MM.1S (cell line): ENCODE data around the gene HYOU1.

Source experiments
- DNase-seq: peaks from one replicate; pipeline ENCODE4 v3.0.0-alpha.2; 2015
- H2AFZ ChIP-seq: fragments of 300-600 bp; sonication (generic); 2 replicates; pipeline ENCODE4 v1.6.0; 2016; ENCODE audit warnings: antibody characterized with exemption, low read length
- H3F3A ChIP-seq: fragments of 300-600 bp; sonication (generic); 2 replicates; pipeline ENCODE4 v1.6.1; 2016; ENCODE audit warnings: mild to moderate bottlenecking, antibody characterized with exemption, low read length, moderate library complexity, mixed read lengths; ENCODE audit not compliant: insufficient read depth
- H3K27ac ChIP-seq: fragments of 300-600 bp; sonication (generic); 2 replicates; pipeline ENCODE4 v1.5.1; 2016; ENCODE audit warnings: mild to moderate bottlenecking, low read length
- H3K27me3 ChIP-seq: fragments of 300-600 bp; sonication (generic); replicated peaks from 2 replicates; pipeline ENCODE4 v1.6.0; 2016; ENCODE audit warnings: low read length; ENCODE audit not compliant: insufficient read depth
- H3K36me3 ChIP-seq: fragments of 300-600 bp; sonication (generic); replicated peaks from 2 replicates; pipeline ENCODE4 v1.6.1; 2016; ENCODE audit warnings: mild to moderate bottlenecking, low read length, mixed read lengths; ENCODE audit not compliant: insufficient read depth
- H3K4me1 ChIP-seq: fragments of 300-600 bp; sonication (generic); 2 replicates; pipeline ENCODE4 v1.6.1; 2016; ENCODE audit warnings: low read length, mixed read lengths
- H3K4me2 ChIP-seq: fragments of 300-600 bp; sonication (generic); 2 replicates; pipeline ENCODE4 v1.6.0; 2016; ENCODE audit warnings: low read depth, low read length
- H3K4me3 ChIP-seq: fragments of 300-600 bp; sonication (generic); 2 replicates; pipeline ENCODE4 v1.5.1; 2016; ENCODE audit warnings: low read length, mixed read lengths
- H3K79me2 ChIP-seq: fragments of 300-600 bp; sonication (generic); 2 replicates; pipeline ENCODE4 v1.6.1; 2016; ENCODE audit warnings: mixed run types, low read length, mixed read lengths
- H3K9ac ChIP-seq: fragments of 300-600 bp; sonication (generic); 2 replicates; pipeline ENCODE4 v1.6.1; 2016; ENCODE audit warnings: low read length, mixed read lengths
- H3K9me2 ChIP-seq: fragments of 300-600 bp; sonication (generic); replicated peaks from 2 replicates; pipeline ENCODE4 v1.6.1; 2016; ENCODE audit warnings: mild to moderate bottlenecking, low read length, mixed read lengths; ENCODE audit not compliant: insufficient read depth
- H3K9me3 ChIP-seq: fragments of 300-600 bp; sonication (generic); replicated peaks from 2 replicates; pipeline ENCODE4 v1.6.1; 2016; ENCODE audit warnings: mild to moderate bottlenecking, low read length, mixed read lengths; ENCODE audit not compliant: insufficient read depth
- H4K20me1 ChIP-seq: fragments of 300-600 bp; sonication (generic); 2 replicates; pipeline ENCODE4 v1.6.1; 2016; ENCODE audit warnings: mild to moderate bottlenecking, low read length, moderate library complexity, mixed read lengths; ENCODE audit not compliant: insufficient read depth
- EZH2 ChIP-seq: fragments of 300-600 bp; sonication (generic); optimal IDR thresholded peaks from 2 replicates; pipeline ENCODE3; 2017; ENCODE audit warnings: low read depth, mild to moderate bottlenecking, antibody characterized with exemption, low read length, mixed read lengths
- EZH2phosphoT487 ChIP-seq: fragments of 300-600 bp; sonication (generic); IDR thresholded peaks from 2 replicates; pipeline ENCODE4 v1.6.1; 2018; ENCODE audit warnings: antibody characterized with exemption, low read length
- TF ChIP-seq, protein P1 (sequence below): fragments of 300-600 bp; sonication (generic); IDR thresholded peaks from 2 replicates; pipeline ENCODE4 v1.5.1; 2016; ENCODE audit warnings: antibody characterized with exemption, low read length, mixed read lengths

Gene HYOU1

DNA sequence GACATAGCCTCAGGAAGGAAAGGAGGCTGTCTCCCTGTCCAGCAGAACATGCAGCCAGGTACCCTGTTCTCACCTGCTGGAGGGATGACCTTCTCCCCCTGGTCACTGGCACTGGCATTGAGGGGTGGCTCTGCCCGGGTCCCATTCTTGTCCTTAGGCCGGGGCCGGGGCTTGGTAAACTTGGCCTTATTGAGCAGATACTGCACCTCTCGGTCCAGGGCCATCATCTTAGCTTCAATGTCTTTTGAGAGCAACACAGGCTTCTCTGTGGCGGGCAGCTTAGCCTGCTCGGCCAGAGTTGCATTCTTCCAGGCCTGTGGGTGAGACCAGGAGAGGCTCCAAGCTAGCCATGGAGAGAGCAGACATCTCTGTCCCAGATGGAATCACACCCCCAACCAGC lies 10.5 kb downstream of the HYOU1 start:
- Histone ChIP-seq H3K27ac (no peak overlapping the region), H3K36me3 (0 out of 2 replicates have a peak, but pooled peaks cover 18% of the 10 kb centered on the region), H3K4me2 (no peak overlapping the region), H3K79me2 (peaks cover 13% of the 10 kb centered on the region), H3K4me1 (peaks cover 15% of the 10 kb centered on the region), H2AFZ (no peak overlapping the region), H3F3A (peaks cover 21% of the 10 kb centered on the region), H3K4me3 (no peak overlapping the region), H4K20me1 (no peaks in the 10 kb centered on the region), H3K27me3 (no peaks in the 10 kb centered on the region), H3K9ac (no peak overlapping the region), H3K9me2 (no peaks in the 10 kb centered on the region), H3K9me3 (no peaks in the 10 kb centered on the region)
- TF ChIP-seq, protein P1, sequence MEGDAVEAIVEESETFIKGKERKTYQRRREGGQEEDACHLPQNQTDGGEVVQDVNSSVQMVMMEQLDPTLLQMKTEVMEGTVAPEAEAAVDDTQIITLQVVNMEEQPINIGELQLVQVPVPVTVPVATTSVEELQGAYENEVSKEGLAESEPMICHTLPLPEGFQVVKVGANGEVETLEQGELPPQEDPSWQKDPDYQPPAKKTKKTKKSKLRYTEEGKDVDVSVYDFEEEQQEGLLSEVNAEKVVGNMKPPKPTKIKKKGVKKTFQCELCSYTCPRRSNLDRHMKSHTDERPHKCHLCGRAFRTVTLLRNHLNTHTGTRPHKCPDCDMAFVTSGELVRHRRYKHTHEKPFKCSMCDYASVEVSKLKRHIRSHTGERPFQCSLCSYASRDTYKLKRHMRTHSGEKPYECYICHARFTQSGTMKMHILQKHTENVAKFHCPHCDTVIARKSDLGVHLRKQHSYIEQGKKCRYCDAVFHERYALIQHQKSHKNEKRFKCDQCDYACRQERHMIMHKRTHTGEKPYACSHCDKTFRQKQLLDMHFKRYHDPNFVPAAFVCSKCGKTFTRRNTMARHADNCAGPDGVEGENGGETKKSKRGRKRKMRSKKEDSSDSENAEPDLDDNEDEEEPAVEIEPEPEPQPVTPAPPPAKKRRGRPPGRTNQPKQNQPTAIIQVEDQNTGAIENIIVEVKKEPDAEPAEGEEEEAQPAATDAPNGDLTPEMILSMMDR, result no peak
- TF ChIP-seq EZH2 (no peak), EZH2phosphoT487 (no peak)
- DNase-seq, result no peak

DNA sequence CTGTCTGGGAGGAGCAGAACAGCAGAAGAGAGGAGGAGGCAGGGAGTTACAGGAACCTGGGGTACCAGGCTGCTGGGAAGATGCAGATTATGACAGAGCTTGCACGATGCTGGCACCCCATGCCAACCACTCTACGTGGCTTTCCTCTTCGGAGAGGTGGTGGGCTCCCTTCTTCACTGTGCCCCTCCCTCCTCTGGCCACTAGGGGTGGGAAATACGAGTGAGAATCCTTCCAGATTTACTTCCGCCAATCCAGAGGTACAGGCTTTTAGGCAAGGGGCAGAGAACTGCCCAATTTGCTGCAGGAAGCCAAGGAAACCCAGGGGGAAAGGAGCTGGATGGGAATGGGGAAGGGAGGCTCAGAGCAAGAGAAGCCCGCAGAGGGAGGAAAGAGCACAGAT lies 12.3 kb downstream of the HYOU1 start:
- 0 out of 2 replicates have a peak, but pooled peaks cover 11% of the 10 kb centered on the region for H3K36me3 ChIP-seq
- H3F3A ChIP-seq, result peaks cover 21% of the 10 kb centered on the region
- no peak overlapping the region for H3K9ac ChIP-seq

GRCh38 chr11:119042927-119043326 lies 14.1 kb downstream of the HYOU1 start:
- Histone ChIP-seq H3K9me2 (no peaks in the 10 kb centered on the region), H3F3A (peaks cover 21% of the 10 kb centered on the region), H3K9me3 (no peaks in the 10 kb centered on the region), H3K27me3 (no peaks in the 10 kb centered on the region), H3K4me2 (no peak overlapping the region), H3K36me3 (0 out of 2 replicates have a peak, but pooled peaks cover 6% of the 10 kb centered on the region), H3K79me2 (no peaks in the 10 kb centered on the region), H3K9ac (no peak overlapping the region), H3K27ac (no peak overlapping the region), H3K4me3 (no peak overlapping the region), H4K20me1 (no peaks in the 10 kb centered on the region), H3K4me1 (peaks cover 15% of the 10 kb centered on the region), H2AFZ (no peak overlapping the region)
- TF ChIP-seq EZH2phosphoT487 (no peak), EZH2 (no peak)
- TF ChIP-seq, protein P1, result no peak
- DNase-seq, result no peak

More for the DNA sequence above, 12.3 kb downstream of the HYOU1 start:
- Histone ChIP-seq H3K4me3 (no peak overlapping the region), H3K27ac (no peak overlapping the region), H3K9me3 (no peaks in the 10 kb centered on the region), H3K27me3 (no peaks in the 10 kb centered on the region), H3K9me2 (no peaks in the 10 kb centered on the region), H4K20me1 (no peaks in the 10 kb centered on the region), H3K4me1 (peaks cover 15% of the 10 kb centered on the region), H3K4me2 (no peak overlapping the region), H2AFZ (no peak overlapping the region), H3K79me2 (peaks cover 4% of the 10 kb centered on the region; the same call in 1 of the 2 replicates)
- no peak for DNase-seq
- TF ChIP-seq, protein P1, result no peak
- TF ChIP-seq EZH2phosphoT487 (no peak), EZH2 (no peak)
